Stimulated activated CD4-positive, alpha-beta T cell treated with anti-CD3 and anti-CD28 coated beads, Interleukin-15, amount 100 ng/mL, for 1 hour (primary cell): ENCODE data around the gene TMEM63A.
"Not testable (repeated sequence)": the region's sequence is repeated elsewhere in the genome, so short reads cannot be mapped to it uniquely, and the experiment has no call there.

Experiments
- DNase-seq, 2 donors: peaks; one replicate each; pipeline ENCODE4 v3.0.0-alpha.2; 2020; ENCODE audit warnings: low read depth in 1 of 2, low spot score in 1 of 2

The TMEM63A gene

GRCh38 chr1:225881959-225882693, at the start of gene TMEM63A:
TSS of gene TMEM63A (minus strand) at chr1:225882380. CDS start at chr1:225877580, 4,800 bp downstream.
- peak; percentile 80 to 82 for DNase-seq

- no peak for DNase-seq
Measured at GRCh38 chr1:225931270-225932136, 49.3 kb upstream of the TMEM63A start.

GRCh38 chr1:225930566-225930965, 48.4 kb upstream of the TMEM63A start:
- no peak for DNase-seq

- not testable (repeated sequence) for DNase-seq
Measured at GRCh38 chr1:225929462-225929861, 47.3 kb upstream of the TMEM63A start.

- DNase-seq, result no peak
Measured at GRCh38 chr1:225928186-225929175, 46.3 kb upstream of the TMEM63A start.

GRCh38 chr1:225926551-225927113, 44.5 kb upstream of the TMEM63A start:
- no peak for DNase-seq

- DNase-seq, result peak; percentile 89 to 92
Measured at GRCh38 chr1:225923692-225924555, 41.7 kb upstream of the TMEM63A start, which contains the start of gene PYCR2. TSS of gene PYCR2 (minus strand) at chr1:225924250. CDS start at chr1:225924110, 140 bp downstream.

GRCh38 chr1:225923381-225923691, 41.2 kb upstream of the TMEM63A start:
- no peak for DNase-seq

- no peak for DNase-seq
Measured at GRCh38 chr1:225921734-225922709, 39.8 kb upstream of the TMEM63A start.

GRCh38 chr1:225919906-225920305, 37.7 kb upstream of the TMEM63A start:
- no peak for DNase-seq

GRCh38 chr1:225918280-225918679, 36.1 kb upstream of the TMEM63A start:
- DNase-seq, result no peak

GRCh38 chr1:225917536-225917935, 35.4 kb upstream of the TMEM63A start:
- no peak for DNase-seq

- DNase-seq, result no peak
Measured at GRCh38 chr1:225917101-225917500, 34.9 kb upstream of the TMEM63A start.

- no peak for DNase-seq
Measured at GRCh38 chr1:225915538-225915991, 33.4 kb upstream of the TMEM63A start.

GRCh38 chr1:225914947-225915346, 32.8 kb upstream of the TMEM63A start:
- DNase-seq, result no peak

GRCh38 chr1:225914391-225914790, 32.2 kb upstream of the TMEM63A start:
- no peak for DNase-seq

GRCh38 chr1:225911191-225912130, 29.3 kb upstream of the TMEM63A start:
- peak; percentile 50 to 68 for DNase-seq
